Liver (tissue), 9 donors: ENCODE results near the gene MGAT4C. TPM values are rescaled to one million over a fixed set of nuclear protein-coding genes. Genes with fewer than 3 reads are reported as not detected.

Experiments used
- DNase-seq: peaks from one replicate; pipeline ENCODE4 v3.0.0-alpha.2; 2017; ENCODE audit warnings: low spot score
- H3K27ac ChIP-seq, 2 donors: one replicate each; pipeline ENCODE4 v1.7.0; 2013; ENCODE audit warnings: inconsistent platforms in 2 of 2, low read length in 2 of 2, control low read depth in 1 of 2, low read depth in 1 of 2, mild to moderate bottlenecking in 1 of 2
- H3K27me3 ChIP-seq, 4 donors: one replicate each; pipeline versions ENCODE4 v1.6.1 to v1.7.0; 2013; ENCODE audit warnings: low read length in 3 of 4, inconsistent platforms in 1 of 4, mild to moderate bottlenecking in 1 of 4, moderate library complexity in 1 of 4; ENCODE audit not compliant: control insufficient read depth in 4 of 4, insufficient read depth in 4 of 4
- H3K36me3 ChIP-seq, 4 donors: one replicate each; pipeline versions ENCODE4 v1.6.1 to v1.7.0; 2013; ENCODE audit warnings: low read length in 3 of 4, mild to moderate bottlenecking in 3 of 4, low read depth in 1 of 4, moderate library complexity in 1 of 4; ENCODE audit not compliant: control insufficient read depth in 4 of 4, insufficient read depth in 3 of 4
- H3K4me1 ChIP-seq, 4 donors: one replicate each; pipeline versions ENCODE4 v1.6.1 to v1.7.0; 2013; ENCODE audit warnings: low read length in 3 of 4, mild to moderate bottlenecking in 3 of 4, moderate library complexity in 1 of 4; ENCODE audit not compliant: control insufficient read depth in 4 of 4, insufficient read depth in 4 of 4
- H3K4me3 ChIP-seq, 3 donors: one replicate each; pipeline versions ENCODE4 v1.6.1 to v1.7.0; 2013; ENCODE audit warnings: low read length in 3 of 3, control low read depth in 1 of 3, low read depth in 1 of 3, mild to moderate bottlenecking in 1 of 3
- H3K9ac ChIP-seq, 2 donors: one replicate each; pipeline ENCODE4 v1.7.0; 2013; ENCODE audit warnings: low read length in 2 of 2, mild to moderate bottlenecking in 2 of 2, moderate library complexity in 2 of 2, control low read depth in 1 of 2, low read depth in 1 of 2
- H3K9me3 ChIP-seq, 4 donors: one replicate each; pipeline versions ENCODE4 v1.6.1 to v1.7.0; 2013; ENCODE audit warnings: low read length in 3 of 4; ENCODE audit not compliant: control insufficient read depth in 4 of 4
- CTCF ChIP-seq: fragments of 150-350 bp; IDR thresholded peaks from 2 replicates; pipeline ENCODE4 v1.5.1; 2017; ENCODE audit warnings: improper control_type of control experiment, low read depth, low read length; ENCODE audit not compliant: missing input control
- EGR1 ChIP-seq, 2 donors: IDR thresholded peaks; 2 replicates each; pipeline ENCODE4 v1.6.1; 2016 to 2018; ENCODE audit warnings: antibody characterized with exemption in 2 of 2, low read depth in 2 of 2
- FOXA1 ChIP-seq: IDR thresholded peaks from 2 replicates; pipeline ENCODE4 v1.6.1; 2016; ENCODE audit warnings: antibody characterized with exemption
- FOXA2 ChIP-seq: IDR thresholded peaks from 2 replicates; pipeline ENCODE4 v1.6.1; 2016; ENCODE audit warnings: antibody characterized with exemption
- GABPA ChIP-seq, 2 donors: IDR thresholded peaks in 1 of 2; conservative IDR thresholded peaks in 1 of 2; 2 replicates each; pipeline ENCODE4 v1.6.1; 2016; ENCODE audit warnings: antibody characterized with exemption in 2 of 2, mild to moderate bottlenecking in 1 of 2, moderate library complexity in 1 of 2
- HNF4A ChIP-seq, 2 donors: conservative IDR thresholded peaks; 2 replicates each; pipeline ENCODE4 v1.6.1; 2016; ENCODE audit warnings: antibody characterized with exemption in 2 of 2, mild to moderate bottlenecking in 2 of 2
- HNF4G ChIP-seq: IDR thresholded peaks from 2 replicates; pipeline ENCODE4 v1.6.1; 2016; ENCODE audit warnings: antibody characterized with exemption
- JUND ChIP-seq, 2 donors: IDR thresholded peaks; 2 replicates each; pipeline ENCODE4 v1.6.1; 2016; ENCODE audit warnings: antibody characterized with exemption in 2 of 2
- NR2F2 ChIP-seq: IDR thresholded peaks from 2 replicates; pipeline ENCODE4 v1.6.1; 2016; ENCODE audit warnings: antibody characterized with exemption
- RAD21 ChIP-seq, 2 donors: IDR thresholded peaks; 2 replicates each; pipeline ENCODE4 v1.6.1; 2016; ENCODE audit warnings: antibody characterized with exemption in 2 of 2, mild to moderate bottlenecking in 2 of 2
- REST ChIP-seq: IDR thresholded peaks from 2 replicates; pipeline ENCODE4 v1.6.1; 2016; ENCODE audit warnings: antibody characterized with exemption, mild to moderate bottlenecking
- RXRA ChIP-seq, 2 donors: IDR thresholded peaks; 2 replicates each; pipeline ENCODE4 v1.6.1; 2017 to 2018; ENCODE audit warnings: antibody characterized with exemption in 2 of 2, mild to moderate bottlenecking in 1 of 2
- SP1 ChIP-seq: IDR thresholded peaks from 2 replicates; pipeline ENCODE4 v1.6.1; 2018; ENCODE audit warnings: antibody characterized with exemption, mild to moderate bottlenecking
- TAF1 ChIP-seq: conservative IDR thresholded peaks from 2 replicates; pipeline ENCODE4 v1.6.1; 2016; ENCODE audit warnings: antibody characterized with exemption, mild to moderate bottlenecking
- YY1 ChIP-seq: IDR thresholded peaks from 2 replicates; pipeline ENCODE4 v1.6.1; 2016; ENCODE audit warnings: antibody characterized with exemption, mild to moderate bottlenecking
- WGBS: extraction: QIAGEN DNeasy Blood & Tissue Kit; methylation state at CpG from one replicate; pipeline ENCODE4 v1.1.7; 2013; 5-methylcytosine and 5-hydroxymethylcytosine counted together
- polyA plus RNA-seq, 2 donors: library from polyadenylated mRNA; stranded (reverse) in 1 of 2; unstranded in 1 of 2; fragments of 200-250 nt in 1 of 2; fragments of >200 nt in 1 of 2; fragmentation: Nextera tagmentation in 1 of 2; extraction: Ambion mirVana in 1 of 2; gene quantifications; one replicate each; pipeline versions ENCODE4 v1.2.1 to v1.2.3, GENCODE V29; 2013 to 2015
- total RNA-seq, 2 donors: library from RNA; depleted of rRNA; stranded (reverse); fragments of >200 nt; gene quantifications; one replicate each; pipeline ENCODE4 v1.2.3, GENCODE V29; 2014
- TF ChIP-seq, protein P1 (sequence below): IDR thresholded peaks from 2 replicates; pipeline ENCODE4 v1.6.1; 2016; ENCODE audit warnings: antibody characterized with exemption
- TF ChIP-seq, protein P2 (sequence below): IDR thresholded peaks from 2 replicates; pipeline ENCODE4 v1.6.1; 2016; ENCODE audit warnings: antibody characterized with exemption
- TF ChIP-seq, protein P3 (sequence below): IDR thresholded peaks from 2 replicates; pipeline ENCODE4 v1.6.1; 2016; ENCODE audit warnings: antibody characterized with exemption
- donor health status: healthy.
- donor health status: healthy.
- donor health status: healthy.
- donor health status: healthy.
- donor health status: healthy.

The MGAT4C gene
- total and polyA plus RNA-seq, 4 donors: 0.02 to 0.65 (median 0.09) TPM

DNA sequence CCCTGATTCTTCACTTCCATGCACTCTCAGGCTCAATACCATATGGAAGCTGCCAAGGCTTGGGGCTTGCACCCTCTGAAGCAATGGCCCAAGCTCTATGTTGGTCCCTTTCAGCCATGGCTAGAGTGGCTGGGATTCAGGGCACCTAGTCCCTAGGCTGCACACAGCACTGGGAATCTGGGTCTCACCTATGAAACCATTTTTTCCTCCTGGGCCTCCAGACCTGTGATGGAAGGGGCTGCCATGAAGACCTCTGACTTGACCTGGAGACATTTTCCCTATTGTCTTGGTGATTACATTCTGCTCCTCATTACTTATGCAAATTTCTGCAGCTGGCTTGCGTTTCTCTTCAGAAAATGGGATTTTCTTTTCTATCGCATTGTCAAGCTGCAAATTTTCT lies 258.1 kb downstream of the MGAT4C start:
- Histone ChIP-seq H3K4me1 (no peaks in the 10 kb centered on the region), H3K27me3 (no peaks in the 10 kb centered on the region), H3K9me3 (peaks cover 0 to 5% (median 4%) of the 10 kb centered on the region in 4 donors), H3K4me3 (no peak overlapping the region), H3K9ac (no peak overlapping the region), H3K36me3 (no peaks in the 10 kb centered on the region), H3K27ac (no peak overlapping the region)
- 82% methylated on average over 2 of the region's 2 CpGs for WGBS
- TF ChIP-seq HNF4G (no peak), TAF1 (no peak), REST (no peak), SP1 (no peak), FOXA2 (no peak), RAD21 (IDR thresholded peaks at IDR 0.05) (no peak), EGR1 (IDR thresholded peaks at IDR 0.05; ENCODE audit: low read depth in 2 of 2) (no peak), FOXA1 (no peak), JUND (IDR thresholded peaks at IDR 0.05) (no peak), NR2F2 (no peak), HNF4A (conservative IDR thresholded peaks at IDR 0.05) (no peak), GABPA (IDR thresholded peaks at IDR 0.05 in 1 of 2, conservative IDR thresholded peaks at IDR 0.05 in 1 of 2) (no peak), YY1 (no peak), RXRA (IDR thresholded peaks at IDR 0.05) (no peak), CTCF (no peak)
- TF ChIP-seq, protein P1, sequence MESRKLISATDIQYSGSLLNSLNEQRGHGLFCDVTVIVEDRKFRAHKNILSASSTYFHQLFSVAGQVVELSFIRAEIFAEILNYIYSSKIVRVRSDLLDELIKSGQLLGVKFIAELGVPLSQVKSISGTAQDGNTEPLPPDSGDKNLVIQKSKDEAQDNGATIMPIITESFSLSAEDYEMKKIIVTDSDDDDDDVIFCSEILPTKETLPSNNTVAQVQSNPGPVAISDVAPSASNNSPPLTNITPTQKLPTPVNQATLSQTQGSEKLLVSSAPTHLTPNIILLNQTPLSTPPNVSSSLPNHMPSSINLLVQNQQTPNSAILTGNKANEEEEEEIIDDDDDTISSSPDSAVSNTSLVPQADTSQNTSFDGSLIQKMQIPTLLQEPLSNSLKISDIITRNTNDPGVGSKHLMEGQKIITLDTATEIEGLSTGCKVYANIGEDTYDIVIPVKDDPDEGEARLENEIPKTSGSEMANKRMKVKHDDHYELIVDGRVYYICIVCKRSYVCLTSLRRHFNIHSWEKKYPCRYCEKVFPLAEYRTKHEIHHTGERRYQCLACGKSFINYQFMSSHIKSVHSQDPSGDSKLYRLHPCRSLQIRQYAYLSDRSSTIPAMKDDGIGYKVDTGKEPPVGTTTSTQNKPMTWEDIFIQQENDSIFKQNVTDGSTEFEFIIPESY: no peak
- TF ChIP-seq, protein P2, sequence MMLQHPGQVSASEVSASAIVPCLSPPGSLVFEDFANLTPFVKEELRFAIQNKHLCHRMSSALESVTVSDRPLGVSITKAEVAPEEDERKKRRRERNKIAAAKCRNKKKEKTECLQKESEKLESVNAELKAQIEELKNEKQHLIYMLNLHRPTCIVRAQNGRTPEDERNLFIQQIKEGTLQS: no peak
- TF ChIP-seq, protein P3, sequence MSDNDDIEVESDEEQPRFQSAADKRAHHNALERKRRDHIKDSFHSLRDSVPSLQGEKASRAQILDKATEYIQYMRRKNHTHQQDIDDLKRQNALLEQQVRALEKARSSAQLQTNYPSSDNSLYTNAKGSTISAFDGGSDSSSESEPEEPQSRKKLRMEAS: no peak
- no peak for DNase-seq
